ENCODE measurements around the gene PRC1.

PRC1 gene

GRCh38 chr15:90994417-90995311 lies at the start of gene PRC1:
TSS of gene PRC1 (minus strand) at chr15:90994535. CDS start at chr15:90994417, 118 bp downstream.
- Histone ChIP-seq H3K27me3 (ENCODE audit: low read length) (no peaks in the 10 kb centered on the region), H3K9ac (ENCODE audit: low read length) (peak within 1 kb of the TSS; percentile 90), H3K9me3 (ENCODE audit: insufficient read depth, low read length) (no peaks in the 10 kb centered on the region), H3K36me3 (ENCODE audit: low read length) (no peaks in the 10 kb centered on the region), H3K79me2 (ENCODE audit: insufficient read depth, low read length) (peaks cover 64% of the 10 kb centered on the region), H3K4me2 (ENCODE audit: low read depth, low read length, poor library complexity, severe bottlenecking) (peak within 1 kb of the TSS; percentile 91), H2AFZ (ENCODE audit: low read depth, low read length, severe bottlenecking) (peak within 1 kb of the TSS; percentile 87), H3K9me2 (replicated peaks; ENCODE audit: insufficient read depth, low read length) (no peaks in the 10 kb centered on the region), H3F3A (ENCODE audit: insufficient read depth) (peaks cover 10% of the 10 kb centered on the region; the same call in 1 of the 2 replicates), H3K4me3 (ENCODE audit: insufficient read depth, low read length, poor library complexity, severe bottlenecking) (peak within 1 kb of the TSS; percentile 83), H3K27ac (ENCODE audit: low read depth, low read length) (peak within 1 kb of the TSS; percentile 76), H4K20me1 (ENCODE audit: low read depth, low read length) (no peaks in the 10 kb centered on the region)
- TF ChIP-seq CTCF (IDR thresholded peaks at IDR 0.05; ENCODE audit: insufficient read depth, low read length, poor library complexity, severe bottlenecking): no peak
- TF ChIP-seq EZH2phosphoT487 (conservative IDR thresholded peaks at IDR 0.05; ENCODE audit: low read length): no peak

- Histone ChIP-seq H4K20me1 (ENCODE audit: low read depth, low read length) (no peaks in the 10 kb centered on the region), H3K4me2 (ENCODE audit: low read depth, low read length, poor library complexity, severe bottlenecking) (no peak overlapping the region), H3K36me3 (ENCODE audit: low read length) (no peaks in the 10 kb centered on the region), H3K4me3 (ENCODE audit: insufficient read depth, low read length, poor library complexity, severe bottlenecking) (no peak overlapping the region), H2AFZ (ENCODE audit: low read depth, low read length, severe bottlenecking) (no peak overlapping the region), H3K27me3 (ENCODE audit: low read length) (no peaks in the 10 kb centered on the region), H3K79me2 (ENCODE audit: insufficient read depth, low read length) (no peaks in the 10 kb centered on the region), H3K9ac (ENCODE audit: low read length) (no peak overlapping the region), H3K27ac (ENCODE audit: low read depth, low read length) (no peak overlapping the region), H3F3A (ENCODE audit: insufficient read depth) (no peaks in the 10 kb centered on the region), H3K9me3 (ENCODE audit: insufficient read depth, low read length) (no peaks in the 10 kb centered on the region), H3K9me2 (replicated peaks; ENCODE audit: insufficient read depth, low read length) (no peaks in the 10 kb centered on the region)
- TF ChIP-seq CTCF (IDR thresholded peaks at IDR 0.05; ENCODE audit: insufficient read depth, low read length, poor library complexity, severe bottlenecking) (no peak), EZH2phosphoT487 (conservative IDR thresholded peaks at IDR 0.05; ENCODE audit: low read length) (no peak)
Observed at GRCh38 chr15:91043202-91043874, 49.0 kb upstream of the PRC1 start.

- Histone ChIP-seq H3K9me2 (replicated peaks; ENCODE audit: insufficient read depth, low read length) (no peaks in the 10 kb centered on the region), H3K4me2 (ENCODE audit: low read depth, low read length, poor library complexity, severe bottlenecking) (no peak overlapping the region), H3K27ac (ENCODE audit: low read depth, low read length) (no peak overlapping the region), H3K4me3 (ENCODE audit: insufficient read depth, low read length, poor library complexity, severe bottlenecking) (no peak overlapping the region), H2AFZ (ENCODE audit: low read depth, low read length, severe bottlenecking) (no peak overlapping the region), H4K20me1 (ENCODE audit: low read depth, low read length) (no peaks in the 10 kb centered on the region), H3K9ac (ENCODE audit: low read length) (no peak overlapping the region), H3K79me2 (ENCODE audit: insufficient read depth, low read length) (no peaks in the 10 kb centered on the region), H3F3A (ENCODE audit: insufficient read depth) (no peaks in the 10 kb centered on the region), H3K9me3 (ENCODE audit: insufficient read depth, low read length) (no peaks in the 10 kb centered on the region), H3K27me3 (ENCODE audit: low read length) (no peaks in the 10 kb centered on the region), H3K36me3 (ENCODE audit: low read length) (no peaks in the 10 kb centered on the region)
- TF ChIP-seq EZH2phosphoT487 (conservative IDR thresholded peaks at IDR 0.05; ENCODE audit: low read length): no peak
- TF ChIP-seq CTCF (IDR thresholded peaks at IDR 0.05; ENCODE audit: insufficient read depth, low read length, poor library complexity, severe bottlenecking): no peak
Observed at GRCh38 chr15:91040856-91041255, 46.5 kb upstream of the PRC1 start.

Data from SU-DHL-6 (cell line).